ENCODE measurements around the gene IFNA4.
"Not testable (repeated sequence)": the region's sequence is repeated elsewhere in the genome, so short reads cannot be mapped to it uniquely, and the experiment has no call there.

GRCh38 chr9:21212160-21212559 is 24.8 kb upstream of the IFNA4 start:
- TF ChIP-seq POLR2A, POU2F2, TAF1, POLR2AphosphoS5 (IDR thresholded peaks at IDR 0.05; ENCODE audit: low read depth, low read length): not testable (repeated sequence)

Data from GM12891 (cell line).